ENCODE measurements around the gene FBXW7.
A peak's percentile ranks its signal among the peaks of the same experiment; 100 is the strongest.

Gene FBXW7

DNA sequence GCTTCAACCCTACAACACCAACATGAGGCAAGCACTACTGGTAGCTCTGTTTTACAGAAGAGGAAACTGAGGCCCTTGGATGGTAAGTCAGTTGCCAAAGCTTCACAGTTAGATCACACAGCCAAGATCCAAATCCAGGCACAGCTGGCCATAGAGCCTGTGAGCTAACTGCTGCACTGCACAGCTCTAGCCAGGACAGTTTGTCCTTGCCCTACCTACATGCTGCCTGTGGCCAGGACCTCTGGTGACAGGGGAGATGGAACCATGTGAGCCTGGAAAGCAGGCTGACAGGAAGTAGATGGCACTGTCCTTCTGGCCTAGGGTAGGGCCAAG lies 257.8 kb downstream of the FBXW7 start:
- DNase-seq: peak in 1 of 42 donors; percentile 13
- intact Hi-C loops (cut with DNase I): no loop called here

DNA sequence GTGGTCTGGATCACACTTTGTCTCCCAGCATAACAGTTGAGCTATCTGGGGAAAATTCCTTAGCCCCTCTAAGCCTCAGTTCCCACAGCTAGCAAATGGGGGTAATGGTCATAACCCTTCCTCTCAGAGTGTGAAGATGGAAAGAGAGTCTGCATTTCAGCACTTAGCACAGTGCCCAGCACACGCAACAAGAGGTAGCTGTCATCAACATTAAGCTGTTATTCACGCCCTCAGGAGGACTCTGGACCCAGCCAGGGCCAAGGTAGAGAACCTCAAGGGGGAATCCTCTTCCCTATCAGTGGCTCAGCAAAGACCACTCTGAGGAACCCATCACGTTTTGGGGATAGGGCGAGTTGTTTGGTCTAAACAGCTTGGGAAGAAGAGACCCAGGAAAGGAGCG lies 258.6 kb downstream of the FBXW7 start:
- intact Hi-C loops (cut with DNase I): no loop called here

DNA sequence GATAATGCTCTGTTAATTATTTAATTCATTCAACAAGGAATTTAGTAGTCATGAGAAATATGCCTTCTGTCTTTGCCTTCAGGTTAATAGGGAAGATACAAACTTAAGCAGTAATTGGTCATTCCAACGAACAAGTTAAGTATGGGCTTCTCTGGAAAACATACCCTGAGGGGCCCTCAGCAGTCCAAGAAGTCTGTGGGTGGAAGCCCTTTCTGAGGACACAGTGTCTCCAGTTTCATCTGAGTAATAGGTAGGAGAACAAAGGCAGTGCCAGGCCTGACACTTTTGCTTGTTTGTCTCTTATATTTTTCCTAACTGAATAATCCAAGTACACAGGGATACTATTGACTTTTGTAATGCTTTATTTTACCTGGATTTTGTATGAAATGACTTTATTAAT lies 262.5 kb downstream of the FBXW7 start:
- intact Hi-C loops (cut with DNase I): no loop called here
- no peak for DNase-seq

More for the DNA sequence above, 258.6 kb downstream of the FBXW7 start:
- peak in 1 of 42 donors; percentile 8 for DNase-seq

All from head of caudate nucleus (tissue), 42 donors.